ENCODE results near the gene DZIP3.

- TF ChIP-seq CTCF (IDR thresholded peaks at IDR 0.05; ENCODE audit: low read depth, low read length) (no peak), EZH2phosphoT487 (IDR thresholded peaks at IDR 0.05; ENCODE audit: low read depth) (no peak)
Observed at GRCh38 chr3:108566599-108566998, 22.9 kb upstream of the DZIP3 start.

All from OCI-LY3 (cell line).